HEK293 (cell line): ENCODE data around the gene ARMH2.

Source experiments
- BCL11B ChIP-seq: fragments of 450-650 bp; formaldehyde crosslinking; IDR thresholded peaks from 2 replicates; pipeline ENCODE4 v1.5.1; 2016; ENCODE audit warnings: low read depth, missing biosample characterization, missing genetic modification characterization
- KLF16 ChIP-seq: fragments of 450-650 bp; formaldehyde crosslinking; IDR thresholded peaks from 2 replicates; pipeline ENCODE4 v1.5.1; 2017; ENCODE audit warnings: missing biosample characterization, missing genetic modification characterization
- MZF1 ChIP-seq: fragments of 450-650 bp; formaldehyde crosslinking; IDR thresholded peaks from 2 replicates; pipeline ENCODE4 v1.5.1; 2017; ENCODE audit warnings: missing biosample characterization, missing genetic modification characterization, borderline replicate concordance
- PRDM10 ChIP-seq: fragments of 450-650 bp; formaldehyde crosslinking; IDR thresholded peaks from 2 replicates; pipeline ENCODE4 v1.5.1; 2016; ENCODE audit warnings: missing biosample characterization, missing genetic modification characterization
- REPIN1 ChIP-seq: fragments of 450-650 bp; formaldehyde crosslinking; IDR thresholded peaks from 2 replicates; pipeline ENCODE4 v1.5.1; 2017; ENCODE audit warnings: missing biosample characterization, missing genetic modification characterization, low read depth
- REST ChIP-seq: fragments of 450-650 bp; formaldehyde crosslinking; IDR thresholded peaks from 2 replicates; pipeline ENCODE4 v1.5.1; 2016; ENCODE audit warnings: missing biosample characterization, missing genetic modification characterization
- YY1 ChIP-seq: fragments of 450-650 bp; formaldehyde crosslinking; IDR thresholded peaks from 2 replicates; pipeline ENCODE4 v1.5.1; 2018; ENCODE audit warnings: missing biosample characterization, missing genetic modification characterization
- YY2 ChIP-seq: fragments of 450-650 bp; formaldehyde crosslinking; IDR thresholded peaks from 2 replicates; pipeline ENCODE4 v1.5.1; 2016; ENCODE audit warnings: missing biosample characterization, missing genetic modification characterization
- ZBTB1 ChIP-seq: fragments of 450-650 bp; formaldehyde crosslinking; IDR thresholded peaks from 2 replicates; pipeline ENCODE4 v1.5.1; 2016; ENCODE audit warnings: missing biosample characterization, missing genetic modification characterization
- ZBTB17 ChIP-seq: fragments of 450-650 bp; formaldehyde crosslinking; IDR thresholded peaks from 2 replicates; pipeline ENCODE4 v1.5.1; 2016; ENCODE audit warnings: missing biosample characterization, missing genetic modification characterization
- ZNF157 ChIP-seq: fragments of 450-650 bp; formaldehyde crosslinking; IDR thresholded peaks from 2 replicates; pipeline ENCODE4 v1.5.1; 2016; ENCODE audit warnings: missing biosample characterization, missing genetic modification characterization
- ZNF184 ChIP-seq: fragments of 450-650 bp; IDR thresholded peaks from 2 replicates; pipeline ENCODE4 v1.5.1; 2018; ENCODE audit warnings: missing biosample characterization, mild to moderate bottlenecking, missing genetic modification characterization
- ZNF19 ChIP-seq: fragments of 450-650 bp; formaldehyde crosslinking; IDR thresholded peaks from 2 replicates; pipeline ENCODE4; 2016; ENCODE audit warnings: missing biosample characterization, missing genetic modification characterization, low read depth
- ZNF202 ChIP-seq: fragments of 450-650 bp; formaldehyde crosslinking; IDR thresholded peaks from 2 replicates; pipeline ENCODE4 v1.5.1; 2016; ENCODE audit warnings: missing biosample characterization, missing genetic modification characterization, borderline replicate concordance
- ZNF292 ChIP-seq: fragments of 450-650 bp; formaldehyde crosslinking; IDR thresholded peaks from 2 replicates; pipeline ENCODE4 v1.5.1; 2016; ENCODE audit warnings: low read depth, missing biosample characterization, missing genetic modification characterization, borderline replicate concordance
- ZNF391 ChIP-seq: fragments of 450-650 bp; formaldehyde crosslinking; IDR thresholded peaks from 2 replicates; pipeline ENCODE4 v1.5.1; 2016; ENCODE audit warnings: low read depth, missing biosample characterization, missing genetic modification characterization, borderline replicate concordance
- ZNF423 ChIP-seq: fragments of 450-650 bp; formaldehyde crosslinking; IDR thresholded peaks from 2 replicates; pipeline ENCODE4 v1.5.1; 2016; ENCODE audit warnings: missing biosample characterization, missing genetic modification characterization
- ZNF501 ChIP-seq: fragments of 450-650 bp; formaldehyde crosslinking; IDR thresholded peaks from 2 replicates; pipeline ENCODE4 v1.5.1; 2016; ENCODE audit warnings: missing biosample characterization, missing genetic modification characterization
- ZNF518A ChIP-seq: fragments of 450-650 bp; formaldehyde crosslinking; conservative IDR thresholded peaks from 2 replicates; pipeline ENCODE4 v1.5.1; 2016; ENCODE audit warnings: low read depth, missing biosample characterization, missing genetic modification characterization
- ZNF610 ChIP-seq: fragments of 450-650 bp; formaldehyde crosslinking; IDR thresholded peaks from 2 replicates; pipeline ENCODE4 v1.5.1; 2016; ENCODE audit warnings: missing biosample characterization, missing genetic modification characterization, borderline replicate concordance
- ZNF626 ChIP-seq: fragments of 450-650 bp; sonication (Bioruptor Pico); formaldehyde crosslinking; IDR thresholded peaks from 2 replicates; pipeline ENCODE4 v1.5.1; 2018; ENCODE audit warnings: missing biosample characterization, missing genetic modification characterization, inconsistent platforms
- ZNF654 ChIP-seq: fragments of 450-650 bp; formaldehyde crosslinking; IDR thresholded peaks from 2 replicates; pipeline ENCODE4 v1.5.1; 2016; ENCODE audit warnings: low read depth, missing biosample characterization, missing genetic modification characterization
- ZNF747 ChIP-seq: fragments of 450-650 bp; formaldehyde crosslinking; IDR thresholded peaks from 2 replicates; pipeline ENCODE4 v1.5.1; 2016; ENCODE audit warnings: missing biosample characterization, missing genetic modification characterization
- ZNF837 ChIP-seq: fragments of 450-650 bp; formaldehyde crosslinking; IDR thresholded peaks from 2 replicates; pipeline ENCODE4 v1.5.1; 2016; ENCODE audit warnings: missing biosample characterization, missing genetic modification characterization
- ZNF843 ChIP-seq: fragments of 450-650 bp; formaldehyde crosslinking; IDR thresholded peaks from 2 replicates; pipeline ENCODE4 v1.5.1; 2016; ENCODE audit warnings: missing biosample characterization, missing genetic modification characterization
- ZSCAN30 ChIP-seq: fragments of 450-650 bp; IDR thresholded peaks from 2 replicates; pipeline ENCODE4 v1.5.1; 2018; ENCODE audit warnings: missing biosample characterization, mild to moderate bottlenecking, missing genetic modification characterization, moderate library complexity
- ZSCAN4 ChIP-seq: fragments of 450-650 bp; formaldehyde crosslinking; IDR thresholded peaks from 2 replicates; pipeline ENCODE4 v1.5.1; 2017; ENCODE audit warnings: missing biosample characterization, missing genetic modification characterization

ARMH2 gene

GRCh38 chr6:24774696-24775519 lies 23.8 kb downstream of the ARMH2 start, which contains the start of gene GMNN (continued):
- TF ChIP-seq REPIN1, result peak; percentile 99
- TF ChIP-seq KLF16 (tag by site-specific recombination), result peak; percentile 90
- TF ChIP-seq ZNF157 (tag by site-specific recombination), result no peak
- no peak for TF ChIP-seq ZNF423 (tag by site-specific recombination)
- peak; percentile 21; the same call in 1 of the 2 replicates for TF ChIP-seq YY2 (tag by site-specific recombination)
- no peak for TF ChIP-seq ZNF19 (tag by site-specific recombination)
- peak; percentile 83 for TF ChIP-seq ZNF843
- TF ChIP-seq ZBTB1 (tag by site-specific recombination), result no peak
- no peak for TF ChIP-seq ZNF626 (tag by site-specific recombination)
- no peak for TF ChIP-seq ZNF292 (tag by site-specific recombination)
- TF ChIP-seq YY1 (tag by site-specific recombination), result peak; percentile 77
- no peak for TF ChIP-seq ZNF518A (tag by site-specific recombination)
- TF ChIP-seq ZNF501, result peak; percentile 100
- TF ChIP-seq ZSCAN30 (tag by site-specific recombination), result peak; percentile 78
- TF ChIP-seq ZNF654 (tag by site-specific recombination), result no peak
- TF ChIP-seq ZNF610, result peak; percentile 89
- TF ChIP-seq ZBTB17, result peak; percentile 93
- no peak for TF ChIP-seq ZNF202 (tag by site-specific recombination)
- TF ChIP-seq ZNF837 (tag by site-specific recombination), result peak; percentile 86; the same call in 1 of the 2 replicates
- no peak for TF ChIP-seq ZNF184 (tag by site-specific recombination)
- TF ChIP-seq ZSCAN4 (tag by site-specific recombination), result peak; percentile 66
- TF ChIP-seq REST, result peak; percentile 75
- peak; percentile 97 for TF ChIP-seq ZNF391
- peak; percentile 99 for TF ChIP-seq BCL11B
- TF ChIP-seq MZF1 (tag by site-specific recombination), result peak; percentile 89
- peak; percentile 89 for TF ChIP-seq PRDM10 (tag by site-specific recombination)
- TF ChIP-seq ZNF747 (tag by site-specific recombination), result no peak
